H1 (cell line): ENCODE data around the gene COL4A2. TPM values are rescaled to one million over a fixed set of nuclear protein-coding genes. Genes with fewer than 3 reads are reported as not detected.

Source experiments
- CTCF ChIA-PET: fragments of 300-600 bp; sonication (Branson Sonifier 250); formaldehyde crosslinking; loops from one replicate; lab custom pipeline; 2021; ENCODE audit not compliant: partially characterized antibody; lab: Charles Lee
- POLR2A ChIA-PET: fragments of 300-600 bp; sonication (Branson Sonifier 250); formaldehyde crosslinking; loops from one replicate; lab custom pipeline; 2021; ENCODE audit warnings: inconsistent platforms; ENCODE audit not compliant: partially characterized antibody; lab: Charles Lee
- DNase-seq, 2 experiments: peaks; one replicate each; pipeline versions ENCODE4 v3.0.0 to v3.0.0-alpha.2; 2010 to 2022; ENCODE audit warnings: low spot score in 2 of 2, low read depth in 1 of 2, mixed read lengths in 1 of 2
- FAIRE-seq: peaks from 2 replicates; lab custom pipeline; 2011; peaks lifted over from hg19 to GRCh38; lab: Jason Lieb, UNC
- H2AFZ ChIP-seq: 2 replicates; pipeline ENCODE4 v1.8.1; 2012; ENCODE audit warnings: low read length, inconsistent platforms
- H2AK5ac ChIP-seq: 2 replicates; pipeline ENCODE4 v1.6.1; 2013; ENCODE audit warnings: low read depth, low read length
- H2BK120ac ChIP-seq: replicated peaks from 2 replicates; pipeline ENCODE3; 2013; ENCODE audit warnings: low read depth, low read length, inconsistent platforms
- H2BK12ac ChIP-seq: 2 replicates; pipeline ENCODE4 v1.6.1; 2013; ENCODE audit warnings: low read depth, low read length
- H2BK15ac ChIP-seq: 2 replicates; pipeline ENCODE4 v1.6.1; 2013; ENCODE audit warnings: low read length
- H2BK20ac ChIP-seq: 2 replicates; pipeline ENCODE4 v1.6.1; 2013; ENCODE audit warnings: low read length
- H2BK5ac ChIP-seq: 2 replicates; pipeline ENCODE4 v1.6.1; 2013; ENCODE audit warnings: low read depth, low read length
- H3K14ac ChIP-seq: 2 replicates; pipeline ENCODE4 v1.6.1; 2013; ENCODE audit warnings: inconsistent platforms; ENCODE audit not compliant: insufficient read length
- H3K18ac ChIP-seq: 2 replicates; pipeline ENCODE4 v1.6.1; 2013; ENCODE audit warnings: low read length; ENCODE audit errors: extremely low read depth
- H3K23ac ChIP-seq: 2 replicates; pipeline ENCODE4 v1.6.1; 2013; ENCODE audit warnings: inconsistent platforms; ENCODE audit not compliant: insufficient read length
- H3K23me2 ChIP-seq: 2 replicates; pipeline ENCODE4 v1.6.1; 2013; ENCODE audit warnings: low read depth, low read length
- H3K27ac ChIP-seq: 2 replicates; pipeline ENCODE4 v1.6.1; 2011; ENCODE audit warnings: low read depth, low read length, inconsistent platforms
- H3K27me3 ChIP-seq, 4 experiments: replicated peaks in 1 of 4; 1 replicate in 1 of 4; 2 replicates in 3 of 4; pipeline versions ENCODE4 v1.6.1 to v1.8.1; 2011 to 2013; ENCODE audit warnings: low read length in 3 of 4, mild to moderate bottlenecking in 3 of 4, inconsistent platforms in 2 of 4, mixed read lengths in 2 of 4, moderate library complexity in 1 of 4; ENCODE audit not compliant: control insufficient read depth in 3 of 4, insufficient read depth in 3 of 4; ENCODE audit errors: extremely low read depth in 1 of 4
- H3K36me3 ChIP-seq, 4 experiments: 2 replicates each; pipeline versions ENCODE4 v1.6.1 to v1.8.1; 2011 to 2013; ENCODE audit warnings: mild to moderate bottlenecking in 4 of 4, low read length in 3 of 4, moderate library complexity in 2 of 4, control low read depth in 1 of 4, inconsistent platforms in 1 of 4; ENCODE audit not compliant: insufficient read depth in 4 of 4, control insufficient read depth in 2 of 4
- H3K4ac ChIP-seq: replicated peaks from 2 replicates; pipeline ENCODE3; 2013; ENCODE audit warnings: low read length, low read depth, mixed read lengths, inconsistent platforms; ENCODE audit not compliant: insufficient read length
- H3K4me1 ChIP-seq, 4 experiments: replicated peaks in 1 of 4; 1 replicate in 1 of 4; 2 replicates in 3 of 4; pipeline versions ENCODE4 v1.6.1 to v1.8.1; 2011 to 2013; ENCODE audit warnings: low read length in 3 of 4, inconsistent platforms in 2 of 4, mixed read lengths in 1 of 4; ENCODE audit not compliant: insufficient read depth in 4 of 4, control insufficient read depth in 3 of 4
- H3K4me2 ChIP-seq, 2 experiments: 2 replicates each; pipeline versions ENCODE4 v1.6.1 to v1.8.1; 2011 to 2013; ENCODE audit warnings: low read depth in 2 of 2, low read length in 2 of 2, control low read depth in 1 of 2, inconsistent platforms in 1 of 2, mild to moderate bottlenecking in 1 of 2; ENCODE audit not compliant: insufficient read depth in 1 of 2
- H3K4me3 ChIP-seq, 4 experiments: fragments of 200-600, 300-600 bp in 1 of 4; sonication (generic), shearing (Covaris generic), sonication (Bioruptor Twin) in 1 of 4; 2 replicates each; pipeline versions ENCODE4 v1.5.1 to v1.8.1; 2011 to 2016; ENCODE audit warnings: low read length in 4 of 4, low read depth in 3 of 4, control low read depth in 2 of 4, inconsistent platforms in 2 of 4, mild to moderate bottlenecking in 2 of 4, mixed read lengths in 1 of 4, moderate library complexity in 1 of 4; ENCODE audit not compliant: insufficient read depth in 2 of 4; ENCODE audit errors: extremely low read depth in 1 of 4
- H3K56ac ChIP-seq: replicated peaks from 2 replicates; pipeline ENCODE3; 2013; ENCODE audit warnings: low read depth, mild to moderate bottlenecking, mixed read lengths, low read length, inconsistent platforms; ENCODE audit not compliant: insufficient read length
- H3K79me1 ChIP-seq: 2 replicates; pipeline ENCODE4 v1.6.1; 2013; ENCODE audit warnings: low read depth, low read length, control low read depth
- H3K79me2 ChIP-seq, 2 experiments: 2 replicates each; pipeline versions ENCODE4 v1.6.1 to v1.8.1; 2012 to 2013; ENCODE audit warnings: low read length in 2 of 2, mild to moderate bottlenecking in 2 of 2, inconsistent platforms in 1 of 2; ENCODE audit not compliant: insufficient read depth in 2 of 2, control insufficient read depth in 1 of 2
- H3K9ac ChIP-seq, 4 experiments: replicated peaks in 1 of 4; 1 replicate in 1 of 4; 2 replicates in 3 of 4; pipeline versions ENCODE4 v1.6.1 to v1.8.1; 2011 to 2013; ENCODE audit warnings: low read depth in 3 of 4, low read length in 3 of 4, control low read depth in 2 of 4, mild to moderate bottlenecking in 2 of 4, moderate library complexity in 2 of 4, inconsistent platforms in 1 of 4; ENCODE audit errors: extremely low read depth in 1 of 4
- H3K9me3 ChIP-seq, 2 experiments: 2 replicates each; pipeline versions ENCODE4 v1.6.1 to v1.8.1; 2012 to 2013; ENCODE audit warnings: mild to moderate bottlenecking in 2 of 2, moderate library complexity in 2 of 2, control low read depth in 1 of 2, inconsistent platforms in 1 of 2, low read depth in 1 of 2, low read length in 1 of 2, mixed read lengths in 1 of 2; ENCODE audit not compliant: insufficient read depth in 2 of 2
- H4K20me1 ChIP-seq, 2 experiments: replicated peaks in 1 of 2; 2 replicates each; pipeline versions ENCODE3 to v1.8.1; 2011 to 2013; ENCODE audit warnings: inconsistent platforms in 2 of 2, low read length in 2 of 2, mild to moderate bottlenecking in 1 of 2; ENCODE audit not compliant: insufficient read depth in 2 of 2, control insufficient read depth in 1 of 2
- H4K5ac ChIP-seq: 2 replicates; pipeline ENCODE4 v1.6.1; 2013; ENCODE audit warnings: low read length, low read depth, mixed read lengths, inconsistent platforms; ENCODE audit not compliant: insufficient read length
- H4K8ac ChIP-seq: 2 replicates; pipeline ENCODE4 v1.8.0; 2013; ENCODE audit warnings: mild to moderate bottlenecking, moderate library complexity, low read length, inconsistent platforms; ENCODE audit not compliant: insufficient read depth; ENCODE audit errors: extremely low read depth
- H4K91ac ChIP-seq: replicated peaks from 2 replicates; pipeline ENCODE3; 2013; ENCODE audit warnings: low read length, mixed read lengths, inconsistent platforms; ENCODE audit not compliant: insufficient read length
- ASH2L ChIP-seq: fragments of 200-600, 300-600 bp; sonication (generic); IDR thresholded peaks from one replicate; pipeline ENCODE4 v1.7.1; 2017; ENCODE audit warnings: low read length
- BRCA1 ChIP-seq: IDR thresholded peaks from 2 replicates; pipeline ENCODE4 v1.6.1; 2012; ENCODE audit warnings: low read depth, low read length, improper control_type of control experiment
- CEBPB ChIP-seq: IDR thresholded peaks from 2 replicates; pipeline ENCODE4 v1.6.1; 2012; ENCODE audit warnings: low read depth, low read length
- CREB1 ChIP-seq: IDR thresholded peaks from 2 replicates; pipeline ENCODE4 v1.6.1; 2012; ENCODE audit warnings: inconsistent platforms
- FOSL1 ChIP-seq: IDR thresholded peaks from 2 replicates; pipeline ENCODE4 v1.6.1; 2011; ENCODE audit warnings: mild to moderate bottlenecking, low read depth, low read length, moderate library complexity; ENCODE audit not compliant: insufficient read depth
- MAFK ChIP-seq: IDR thresholded peaks from 2 replicates; pipeline ENCODE4 v1.6.1; 2012; ENCODE audit warnings: low read depth, mild to moderate bottlenecking, improper control_type of control experiment, low read length
- RAD21 ChIP-seq, 2 experiments: IDR thresholded peaks in 1 of 2; conservative IDR thresholded peaks in 1 of 2; 2 replicates each; pipeline ENCODE4 v1.6.1; 2011; ENCODE audit warnings: low read depth in 2 of 2, low read length in 2 of 2, improper control_type of control experiment in 1 of 2, inconsistent platforms in 1 of 2, mild to moderate bottlenecking in 1 of 2, moderate library complexity in 1 of 2
- RFX5 ChIP-seq: IDR thresholded peaks from 2 replicates; pipeline ENCODE4 v1.6.1; 2011; ENCODE audit warnings: low read depth, low read length, improper control_type of control experiment, borderline replicate concordance
- SP4 ChIP-seq: IDR thresholded peaks from 2 replicates; pipeline ENCODE4 v1.6.1; 2012; ENCODE audit warnings: low read length, inconsistent platforms
- WGBS, 2 experiments: shearing (Covaris generic) in 1 of 2; methylation state at CpG; one replicate each; pipeline versions ENCODE4 v1.1.6 to v1.1.7; 2013 to 2015; ENCODE audit warnings: low lambda C conversion rate in 2 of 2, mixed read lengths in 2 of 2, inconsistent platforms in 1 of 2, low coverage in 1 of 2, missing lambda C conversion rate in 1 of 2; ENCODE audit not compliant: insufficient replicate concordance in 2 of 2, insufficient coverage in 1 of 2, insufficient read length in 1 of 2; ENCODE audit errors: extremely low coverage in 1 of 2, missing lambda C conversion rate in 1 of 2; 5-methylcytosine and 5-hydroxymethylcytosine counted together
- polyA plus RNA-seq, 7 experiments: library from polyadenylated mRNA; depleted of rRNA in 3 of 7; stranded (reverse) in 5 of 7; unstranded in 2 of 7; fragments of >200 nt in 5 of 7; fragments of 200-250 nt in 2 of 7; gene quantifications; 1 replicate in 5 of 7; 2 replicates in 1 of 7; 4 replicates in 1 of 7; pipeline versions ENCODE4 v1.2.1 to v1.2.3, GENCODE V29; 2011 to 2013; ENCODE audit warnings: missing spikeins in 2 of 7, mixed read lengths in 2 of 7
- total RNA-seq: library from RNA; stranded (reverse); fragmentation: NEBNext Ultra II Directional; extraction: Animal tissue kit (Norgen Biotek cat#: 25700); gene quantifications from 2 replicates; pipeline ENCODE4 v1.2.1, GENCODE V29; 2021
- TF ChIP-seq, protein P1 (sequence below), 3 experiments: IDR thresholded peaks; 1 replicate in 2 of 3; 2 replicates in 1 of 3; pipeline versions ENCODE4 v1.5.1 to v1.6.1; 2011; ENCODE audit warnings: low read length in 3 of 3, mild to moderate bottlenecking in 3 of 3, inconsistent platforms in 2 of 3, low read depth in 1 of 3, moderate library complexity in 1 of 3; ENCODE audit not compliant: insufficient read depth in 1 of 3; ENCODE audit errors: control extremely low read depth in 1 of 3

Gene COL4A2
- total and polyA plus RNA-seq, 2 of the 8 experiments (the other 6 are each of a cell fraction or from before 2014, with no cell fraction given) = 80.4 to 87.3 TPM

DNA sequence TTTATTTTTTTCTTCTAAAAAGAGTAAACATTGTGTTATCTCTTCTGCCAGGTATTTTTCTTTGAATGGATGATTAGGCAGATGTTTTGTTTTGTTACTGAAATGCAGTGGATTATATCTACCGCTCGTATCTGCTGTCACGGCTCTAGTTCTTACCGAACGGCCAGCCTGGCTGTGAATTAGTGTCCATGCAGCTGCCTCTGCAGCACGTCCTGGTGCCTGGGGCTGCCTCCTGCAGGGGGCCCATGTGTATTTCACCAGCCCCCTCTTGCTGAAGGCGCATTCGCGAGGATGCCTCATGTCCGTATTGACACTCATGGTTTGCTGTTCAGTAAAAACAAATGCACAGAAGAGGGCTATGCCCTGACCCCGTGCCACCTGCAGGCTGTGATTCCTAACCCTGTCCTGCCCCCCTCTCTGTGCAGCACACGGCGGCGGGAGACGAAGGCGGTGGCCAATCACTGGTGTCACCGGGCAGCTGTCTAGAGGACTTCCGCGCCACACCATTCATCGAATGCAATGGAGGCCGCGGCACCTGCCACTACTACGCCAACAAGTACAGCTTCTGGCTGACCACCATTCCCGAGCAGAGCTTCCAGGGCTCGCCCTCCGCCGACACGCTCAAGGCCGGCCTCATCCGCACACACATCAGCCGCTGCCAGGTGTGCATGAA lies 204.6 kb downstream of the COL4A2 start:
- Histone ChIP-seq H2AK5ac (no peak overlapping the region), H2AFZ (no peak overlapping the region), H3K4me3 (no peak overlapping the region), H3K4me2 (no peak overlapping the region), H3K56ac (no peak overlapping the region), H3K23me2 (0 out of 2 replicates have a peak, but pooled peaks cover 2% of the 10 kb centered on the region), H3K18ac (no peak overlapping the region), H4K8ac (0 out of 2 replicates have a peak overlapping the region, but pooled peaks have one; percentile 14), H3K36me3 (peaks cover 5 to 25% (median 17%) of the 10 kb centered on the region in 4 experiments; a peak in 7 of 8 replicates), H3K79me2 (no peaks in the 10 kb centered on the region), H3K4ac (no peak overlapping the region), H2BK15ac (no peak overlapping the region), H2BK12ac (no peak overlapping the region), H3K9me3 (no peaks in the 10 kb centered on the region), H3K14ac (no peak overlapping the region), H2BK20ac (no peak overlapping the region), H2BK5ac (no peak overlapping the region), H3K27ac (no peak overlapping the region), H3K79me1 (0 out of 2 replicates have a peak, but pooled peaks cover 2% of the 10 kb centered on the region), H4K5ac (no peak overlapping the region), H3K23ac (no peak overlapping the region), H3K4me1 (peaks cover 0 to 5% (median 0%) of the 10 kb centered on the region in 4 experiments; a peak in 1 of 7 replicates), H3K27me3 (no peaks in the 10 kb centered on the region), H4K20me1 (peaks cover 0 to 3% of the 10 kb centered on the region in 2 experiments), H2BK120ac (no peak overlapping the region), H4K91ac (no peak overlapping the region), H3K9ac (no peak overlapping the region)
- POLR2A ChIA-PET = no interaction called here
- TF ChIP-seq CREB1 (no peak), SP4 (no peak), RFX5 (no peak), BRCA1 (no peak), MAFK (no peak), RAD21 (IDR thresholded peaks at IDR 0.05 in 1 of 2, conservative IDR thresholded peaks at IDR 0.05 in 1 of 2; ENCODE audit: low read depth in 2 of 2, low read length in 2 of 2) (peak in 1 of 2 experiments; percentile 25; a peak in 1 of 4 replicates), FOSL1 (no peak), CEBPB (no peak), ASH2L (no peak)
- TF ChIP-seq, protein P1, sequence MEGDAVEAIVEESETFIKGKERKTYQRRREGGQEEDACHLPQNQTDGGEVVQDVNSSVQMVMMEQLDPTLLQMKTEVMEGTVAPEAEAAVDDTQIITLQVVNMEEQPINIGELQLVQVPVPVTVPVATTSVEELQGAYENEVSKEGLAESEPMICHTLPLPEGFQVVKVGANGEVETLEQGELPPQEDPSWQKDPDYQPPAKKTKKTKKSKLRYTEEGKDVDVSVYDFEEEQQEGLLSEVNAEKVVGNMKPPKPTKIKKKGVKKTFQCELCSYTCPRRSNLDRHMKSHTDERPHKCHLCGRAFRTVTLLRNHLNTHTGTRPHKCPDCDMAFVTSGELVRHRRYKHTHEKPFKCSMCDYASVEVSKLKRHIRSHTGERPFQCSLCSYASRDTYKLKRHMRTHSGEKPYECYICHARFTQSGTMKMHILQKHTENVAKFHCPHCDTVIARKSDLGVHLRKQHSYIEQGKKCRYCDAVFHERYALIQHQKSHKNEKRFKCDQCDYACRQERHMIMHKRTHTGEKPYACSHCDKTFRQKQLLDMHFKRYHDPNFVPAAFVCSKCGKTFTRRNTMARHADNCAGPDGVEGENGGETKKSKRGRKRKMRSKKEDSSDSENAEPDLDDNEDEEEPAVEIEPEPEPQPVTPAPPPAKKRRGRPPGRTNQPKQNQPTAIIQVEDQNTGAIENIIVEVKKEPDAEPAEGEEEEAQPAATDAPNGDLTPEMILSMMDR (IDR thresholded peaks at IDR 0.05; ENCODE audit: control extremely low read depth in 1 of 3, insufficient read depth in 1 of 3, low read depth in 1 of 3, low read length in 3 of 3) = peak in 2 of 3 experiments; percentile 4 to 11; a peak in 2 of 4 replicates
- CTCF ChIA-PET = interaction anchor here (1.0 to 2.2 kb wide), 6 partner anchors 11 to 159 kb away, joined by 3 to 7 read pairs (median 4); no protein-coding TSS in a partner anchor
- DNase-seq (no peak), FAIRE-seq (no peak)
- WGBS, 2 experiments = 95% methylated on average over 26 of the region's 31 CpGs; no CpG with 5 or more reads in 1 of the 2 experiments
